ENCODE measurements around the gene GMPR2.

- TF ChIP-seq CTCF (IDR thresholded peaks at IDR 0.05; ENCODE audit: low read length) = no peak
- TF ChIP-seq EZH2 (IDR thresholded peaks at IDR 0.05; ENCODE audit: borderline replicate concordance, low read length) = no peak
Observed at GRCh38 chr14:24260780-24261157, 28.0 kb downstream of the GMPR2 start.

Data from OCI-LY1 (cell line).